Stimulated activated CD8-positive, alpha-beta memory T cell treated with anti-CD3 and anti-CD28 coated beads, Interleukin-7, amount 100 ng/mL, for 4 hours (primary cell): ENCODE data around the gene HCN4.

Experiments used
- DNase-seq, 2 donors: peaks; one replicate each; pipeline ENCODE4 v3.0.0-alpha.2; 2020; ENCODE audit warnings: low read depth in 2 of 2

Gene HCN4

GRCh38 chr15:73345658-73346057, 23.1 kb downstream of the HCN4 start:
- no peak for DNase-seq

- no peak for DNase-seq
These were observed 24.7 kb downstream of the HCN4 start for GRCh38 chr15:73344056-73344455.

- DNase-seq: no peak
These were observed 26.7 kb downstream of the HCN4 start for GRCh38 chr15:73341886-73342600.

- no peak for DNase-seq
These were observed 28.1 kb downstream of the HCN4 start for GRCh38 chr15:73340502-73341192.

- no peak for DNase-seq
These were observed 30.0 kb downstream of the HCN4 start for GRCh38 chr15:73338606-73339374.

- DNase-seq: no peak
These were observed 30.7 kb downstream of the HCN4 start for GRCh38 chr15:73338058-73338457.

- no peak for DNase-seq
These were observed 31.6 kb downstream of the HCN4 start for GRCh38 chr15:73337187-73337586.

GRCh38 chr15:73336756-73337155, 32.0 kb downstream of the HCN4 start:
- no peak for DNase-seq

- no peak for DNase-seq
These were observed 33.3 kb downstream of the HCN4 start for GRCh38 chr15:73335471-73335870.

GRCh38 chr15:73335026-73335425, 33.7 kb downstream of the HCN4 start:
- no peak for DNase-seq

GRCh38 chr15:73334086-73334485, 34.7 kb downstream of the HCN4 start:
- no peak for DNase-seq

GRCh38 chr15:73333001-73333400, 35.8 kb downstream of the HCN4 start:
- DNase-seq: no peak

GRCh38 chr15:73331991-73332925, 36.5 kb downstream of the HCN4 start:
- DNase-seq: no peak

GRCh38 chr15:73331501-73331900, 37.3 kb downstream of the HCN4 start:
- DNase-seq: no peak

- DNase-seq: no peak
These were observed 38.3 kb downstream of the HCN4 start for GRCh38 chr15:73330206-73331051.

GRCh38 chr15:73329501-73330200, 39.1 kb downstream of the HCN4 start:
- DNase-seq: no peak

GRCh38 chr15:73328981-73329380, 39.8 kb downstream of the HCN4 start:
- no peak for DNase-seq

GRCh38 chr15:73328149-73328820, 40.5 kb downstream of the HCN4 start:
- no peak for DNase-seq

- no peak for DNase-seq
These were observed 42.6 kb downstream of the HCN4 start for GRCh38 chr15:73326157-73326556.
